NCI-H187 treated with DMSO at 0.1 percent for 48 hours (cell line): ENCODE data around the gene TRMT1L.
"Not testable (repeated sequence)": the region's sequence is repeated elsewhere in the genome, so short reads cannot be mapped to it uniquely, and the experiment has no call there.

Source experiments
- DNase-seq: peaks from one replicate; lab custom pipeline; 2025; lab: John Stamatoyannopoulos, UW

Gene TRMT1L, protein sequence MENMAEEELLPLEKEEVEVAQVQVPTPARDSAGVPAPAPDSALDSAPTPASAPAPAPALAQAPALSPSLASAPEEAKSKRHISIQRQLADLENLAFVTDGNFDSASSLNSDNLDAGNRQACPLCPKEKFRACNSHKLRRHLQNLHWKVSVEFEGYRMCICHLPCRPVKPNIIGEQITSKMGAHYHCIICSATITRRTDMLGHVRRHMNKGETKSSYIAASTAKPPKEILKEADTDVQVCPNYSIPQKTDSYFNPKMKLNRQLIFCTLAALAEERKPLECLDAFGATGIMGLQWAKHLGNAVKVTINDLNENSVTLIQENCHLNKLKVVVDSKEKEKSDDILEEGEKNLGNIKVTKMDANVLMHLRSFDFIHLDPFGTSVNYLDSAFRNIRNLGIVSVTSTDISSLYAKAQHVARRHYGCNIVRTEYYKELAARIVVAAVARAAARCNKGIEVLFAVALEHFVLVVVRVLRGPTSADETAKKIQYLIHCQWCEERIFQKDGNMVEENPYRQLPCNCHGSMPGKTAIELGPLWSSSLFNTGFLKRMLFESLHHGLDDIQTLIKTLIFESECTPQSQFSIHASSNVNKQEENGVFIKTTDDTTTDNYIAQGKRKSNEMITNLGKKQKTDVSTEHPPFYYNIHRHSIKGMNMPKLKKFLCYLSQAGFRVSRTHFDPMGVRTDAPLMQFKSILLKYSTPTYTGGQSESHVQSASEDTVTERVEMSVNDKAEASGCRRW

GRCh38 chr1:185156854-185157598 lies at the start of gene TRMT1L, which contains the start of gene SWT1:
Gene TRMT1L (minus strand): TSS chr1:185156953. CDS start chr1:185156712, 241 bp downstream.
Gene SWT1 (plus strand): TSS chr1:185157167. CDS start chr1:185160842, 3,675 bp downstream.
- peak; percentile 100 for DNase-seq

DNA sequence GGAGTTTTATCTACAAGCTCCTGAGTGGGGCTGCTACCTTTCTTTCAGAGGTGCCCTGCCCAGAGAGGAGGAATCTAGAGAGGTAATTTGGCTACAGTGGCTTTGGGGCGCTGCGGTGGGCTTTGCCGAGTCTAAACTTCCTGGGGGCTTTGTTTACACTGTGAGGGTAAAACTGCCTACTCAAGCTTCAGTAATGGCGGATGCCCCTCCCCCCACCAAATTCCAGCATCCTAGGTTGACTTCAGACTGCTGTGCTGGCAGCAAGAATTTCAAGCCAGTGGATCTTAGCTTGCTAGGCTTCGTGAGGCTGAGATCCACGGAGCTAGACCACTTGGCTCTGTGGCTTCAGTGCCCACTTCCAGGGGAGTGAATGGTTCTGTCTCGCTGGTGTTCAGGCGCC lies 44.1 kb upstream of the TRMT1L start:
- DNase-seq = no peak

GRCh38 chr1:185198712-185199111 lies 42.0 kb upstream of the TRMT1L start:
- DNase-seq = not testable (repeated sequence)

- no peak for DNase-seq
These were observed 37.0 kb upstream of the TRMT1L start for GRCh38 chr1:185193756-185194155.

- no peak for DNase-seq
These were observed 13.6 kb upstream of the TRMT1L start for GRCh38 chr1:185170291-185170848.

GRCh38 chr1:185166106-185166505 lies 9.4 kb upstream of the TRMT1L start:
- DNase-seq = no peak

- no peak for DNase-seq
These were observed 5.7 kb upstream of the TRMT1L start for GRCh38 chr1:185162491-185162890.

GRCh38 chr1:185159966-185160365 lies 3.2 kb upstream of the TRMT1L start:
- no peak for DNase-seq

DNA sequence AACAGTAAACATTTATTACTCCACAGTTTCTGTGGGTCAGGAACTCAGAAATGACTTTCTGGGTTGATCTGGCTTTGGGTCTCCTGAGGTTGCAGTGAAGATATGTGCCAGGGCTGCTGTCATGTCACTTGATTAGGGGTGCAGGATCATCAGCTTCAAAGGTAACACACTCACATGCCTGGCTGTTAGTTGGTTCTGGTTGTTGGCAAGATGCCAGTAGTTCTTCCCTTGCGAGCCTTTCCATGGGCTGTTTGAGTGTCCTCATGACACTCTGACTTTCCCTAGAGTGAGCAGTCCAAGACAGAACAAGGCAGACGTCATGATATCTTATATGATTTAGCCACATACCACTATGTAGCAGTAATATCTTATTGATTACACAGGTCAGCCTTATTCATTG lies 2.0 kb upstream of the TRMT1L start:
- no peak for DNase-seq

DNA sequence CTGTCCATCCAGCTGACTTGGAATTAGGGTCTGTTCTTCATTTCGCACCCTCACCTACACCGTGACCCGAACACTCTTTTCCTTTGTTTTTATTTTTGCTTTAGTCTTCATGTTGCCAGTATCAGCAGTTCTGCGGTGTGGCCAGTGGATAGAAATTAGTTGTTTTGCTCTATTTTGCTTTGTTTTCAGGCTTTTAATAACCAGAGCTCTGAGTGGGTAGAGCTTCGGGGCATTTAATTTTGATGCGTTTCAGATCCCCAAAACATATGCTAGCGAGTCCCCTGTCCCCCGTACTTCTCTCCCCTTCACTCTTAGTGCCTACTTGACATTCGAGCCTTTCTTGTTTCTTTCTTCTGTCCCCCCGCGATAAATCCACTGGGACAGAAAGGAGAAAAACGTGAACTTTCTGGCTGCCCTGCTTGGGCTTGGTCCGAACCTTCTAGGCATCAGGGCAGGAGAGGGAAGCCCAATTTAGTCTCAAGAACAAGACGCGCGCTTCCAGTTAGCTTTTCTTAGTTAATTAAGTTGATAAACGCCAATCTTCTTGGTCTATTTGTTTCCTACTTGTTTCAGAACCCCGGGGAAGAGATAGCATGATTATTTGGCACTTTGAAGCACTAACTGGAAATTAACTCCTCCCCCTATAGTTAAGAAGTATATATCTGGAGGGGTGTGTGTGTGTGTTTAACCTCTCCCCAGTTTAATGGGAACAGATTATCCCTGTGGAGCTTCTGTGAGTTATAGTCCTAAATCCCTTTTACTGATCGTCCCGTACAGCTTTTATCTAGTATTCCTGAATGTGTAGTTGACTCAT lies 1.1 kb upstream of the TRMT1L start:
- DNase-seq = no peak

GRCh38 chr1:185156288-185156853 lies 382 bp downstream of the TRMT1L start:
- no peak for DNase-seq

- DNase-seq = no peak
These were observed 1.0 kb downstream of the TRMT1L start for GRCh38 chr1:185155600-185156287.

- no peak for DNase-seq
These were observed 1.7 kb downstream of the TRMT1L start for GRCh38 chr1:185154912-185155513.

DNA sequence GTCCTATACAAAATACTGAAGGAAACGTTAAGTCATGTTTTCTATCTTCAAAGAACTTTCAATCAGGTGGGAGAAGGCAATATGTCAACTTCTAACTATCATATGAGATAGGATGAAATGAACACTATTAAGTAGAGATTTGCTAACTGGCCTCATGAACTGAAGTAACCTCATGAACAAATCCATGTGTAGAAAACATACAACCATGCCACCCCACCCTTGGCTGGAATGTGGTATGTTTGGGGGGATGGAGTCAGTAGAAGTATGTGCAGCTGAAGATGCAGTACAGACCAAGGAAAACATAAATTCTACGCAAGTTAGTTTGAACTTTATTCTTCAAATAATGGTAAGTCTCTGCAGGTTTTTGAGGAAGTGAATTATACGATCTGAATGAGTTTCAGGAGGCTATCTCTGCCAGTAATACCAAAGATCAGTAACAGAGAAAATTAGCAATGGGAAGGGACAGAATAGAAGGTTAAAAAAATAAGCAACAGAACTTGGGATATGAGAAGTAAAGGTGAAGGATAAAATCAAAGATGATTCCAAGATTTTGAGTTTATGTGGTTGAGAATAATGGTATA lies 4.5 kb downstream of the TRMT1L start:
- DNase-seq = no peak

DNA sequence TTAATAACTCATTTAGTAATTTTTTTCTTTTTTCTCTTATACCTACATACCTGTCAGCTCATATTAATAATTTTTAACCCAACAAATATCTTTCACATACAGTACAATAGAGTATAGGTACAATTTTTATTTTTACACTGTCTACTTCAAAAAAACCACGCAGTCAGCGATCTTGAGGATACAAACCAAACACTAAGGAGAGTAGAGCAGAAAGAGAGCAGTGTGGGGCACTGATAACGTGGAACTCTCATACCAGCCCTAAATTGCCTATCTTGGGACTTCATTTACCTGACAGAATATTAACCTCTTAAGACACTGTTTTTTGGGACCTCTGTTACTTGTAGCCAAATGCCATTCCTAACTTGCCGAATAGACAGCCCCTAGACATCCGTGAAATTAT lies 5.5 kb downstream of the TRMT1L start:
- DNase-seq = no peak

DNA sequence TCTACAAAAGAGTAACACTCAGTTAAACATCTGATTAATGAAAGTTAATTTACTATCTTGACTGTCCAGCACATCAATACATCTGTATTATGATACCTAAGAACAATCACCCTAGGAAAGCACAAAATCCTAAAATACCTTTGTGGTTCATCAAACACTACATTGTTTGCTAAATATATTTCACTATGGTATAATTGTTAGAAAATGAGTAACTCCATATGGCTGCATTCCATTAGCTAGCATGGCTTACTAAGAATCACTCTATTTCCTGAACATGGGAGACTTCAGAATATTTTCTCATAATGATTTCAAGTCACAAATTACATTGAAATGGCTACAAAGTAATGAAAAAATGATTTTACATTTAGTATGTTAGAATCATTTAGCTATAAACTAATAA lies 12.5 kb downstream of the TRMT1L start:
- no peak for DNase-seq

DNA sequence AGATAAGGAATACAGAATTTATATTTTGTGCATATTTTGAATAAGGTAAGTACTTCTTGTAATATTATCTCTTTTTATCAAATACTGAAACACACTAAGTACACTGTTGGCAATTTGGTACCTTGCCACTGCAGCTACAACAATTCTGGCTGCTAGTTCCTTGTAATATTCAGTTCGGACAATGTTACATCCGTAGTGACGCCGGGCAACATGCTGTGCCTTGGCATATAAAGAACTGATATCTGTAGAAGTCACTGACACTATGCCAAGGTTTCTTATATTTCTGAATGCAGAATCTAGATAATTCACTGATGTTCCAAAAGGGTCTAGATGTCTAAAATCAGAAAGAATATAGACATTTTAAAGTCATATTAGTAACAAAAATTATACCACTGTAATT lies 17.5 kb downstream of the TRMT1L start:
- DNase-seq = no peak

GRCh38 chr1:185137896-185138545 lies 18.7 kb downstream of the TRMT1L start:
- DNase-seq = no peak

DNA sequence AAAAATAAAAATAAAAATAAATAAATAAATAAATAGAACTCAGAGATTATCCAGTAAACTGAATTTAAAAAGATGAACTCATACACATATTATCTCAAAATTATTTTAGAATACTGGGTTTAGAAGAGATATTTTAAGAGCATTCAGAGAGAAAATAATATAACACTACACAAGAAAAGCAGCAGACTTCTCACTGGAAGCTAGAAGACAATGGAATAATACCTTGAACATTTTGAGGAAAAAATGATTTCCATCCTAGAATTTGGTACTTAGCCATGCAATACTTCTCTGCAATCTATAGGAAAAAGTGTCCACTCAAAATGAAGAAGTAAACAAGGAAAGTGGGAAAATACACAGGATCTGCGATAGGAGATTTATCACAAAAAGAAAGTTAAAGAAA lies 24.2 kb downstream of the TRMT1L start:
- DNase-seq = no peak
